Adrenal gland (tissue), 5 donors: ENCODE measurements around the gene MAN1C1.

ENCODE experiments used
- POLR2A ChIP-seq, 2 donors: fragments of 450-650 bp; IDR thresholded peaks; one replicate each; pipeline ENCODE4 v1.6.1; 2017; ENCODE audit warnings: antibody characterized with exemption in 2 of 2, mild to moderate bottlenecking in 2 of 2, moderate library complexity in 1 of 2
- TF ChIP-seq, protein P1 (sequence below), 6 experiments: fragments of 450-650 bp in 4 of 6; fragments of 200-600 bp in 2 of 6; sonication (generic) in 1 of 6; IDR thresholded peaks; 1 replicate in 5 of 6; 2 replicates in 1 of 6; pipeline versions ENCODE4 v1.5.1 to v1.8.0; 2016 to 2021; ENCODE audit warnings: antibody characterized with exemption in 6 of 6, mild to moderate bottlenecking in 2 of 6, moderate library complexity in 1 of 6
- donor health status: DM: no; HTN: no; CAD: no.

DNA sequence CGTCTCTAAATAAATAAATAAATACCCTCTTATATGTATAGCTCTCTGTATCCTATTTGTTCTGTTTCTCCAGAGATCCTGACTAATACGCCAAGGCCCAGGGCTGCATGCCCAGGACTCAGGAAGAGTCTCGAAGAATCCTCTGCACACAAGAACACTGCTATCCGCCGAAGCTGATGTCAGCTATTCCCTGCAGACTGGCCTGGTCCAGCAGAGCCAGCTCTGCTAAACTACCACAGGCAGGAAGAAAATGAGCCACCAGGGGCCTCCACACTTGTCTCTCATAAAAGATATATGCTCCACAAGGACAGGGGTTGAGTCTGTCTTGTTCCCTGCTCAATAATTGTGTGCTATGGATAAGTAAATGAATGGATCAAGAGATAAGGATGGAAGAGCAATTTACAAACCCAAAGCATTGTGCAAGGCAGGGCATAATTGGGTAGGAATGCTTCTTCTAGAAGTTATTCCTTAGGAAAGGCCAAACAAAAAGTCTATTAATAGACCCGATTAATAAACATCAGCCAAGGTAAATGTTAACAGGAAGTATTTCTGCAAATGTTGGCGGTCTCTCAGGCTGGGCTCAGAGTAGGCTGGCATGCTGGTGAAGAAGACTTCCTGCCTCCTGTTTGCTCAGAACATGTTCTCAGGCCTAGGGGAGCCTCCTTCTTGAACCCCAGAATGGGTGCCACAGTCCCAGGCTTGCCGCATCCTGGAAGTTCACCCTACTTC is 26.3 kb upstream of the MAN1C1 start:
- TF ChIP-seq, protein P1, sequence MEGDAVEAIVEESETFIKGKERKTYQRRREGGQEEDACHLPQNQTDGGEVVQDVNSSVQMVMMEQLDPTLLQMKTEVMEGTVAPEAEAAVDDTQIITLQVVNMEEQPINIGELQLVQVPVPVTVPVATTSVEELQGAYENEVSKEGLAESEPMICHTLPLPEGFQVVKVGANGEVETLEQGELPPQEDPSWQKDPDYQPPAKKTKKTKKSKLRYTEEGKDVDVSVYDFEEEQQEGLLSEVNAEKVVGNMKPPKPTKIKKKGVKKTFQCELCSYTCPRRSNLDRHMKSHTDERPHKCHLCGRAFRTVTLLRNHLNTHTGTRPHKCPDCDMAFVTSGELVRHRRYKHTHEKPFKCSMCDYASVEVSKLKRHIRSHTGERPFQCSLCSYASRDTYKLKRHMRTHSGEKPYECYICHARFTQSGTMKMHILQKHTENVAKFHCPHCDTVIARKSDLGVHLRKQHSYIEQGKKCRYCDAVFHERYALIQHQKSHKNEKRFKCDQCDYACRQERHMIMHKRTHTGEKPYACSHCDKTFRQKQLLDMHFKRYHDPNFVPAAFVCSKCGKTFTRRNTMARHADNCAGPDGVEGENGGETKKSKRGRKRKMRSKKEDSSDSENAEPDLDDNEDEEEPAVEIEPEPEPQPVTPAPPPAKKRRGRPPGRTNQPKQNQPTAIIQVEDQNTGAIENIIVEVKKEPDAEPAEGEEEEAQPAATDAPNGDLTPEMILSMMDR (IDR thresholded peaks at IDR 0.05): peak in 2 of 6 experiments; percentile 6 to 16
- TF ChIP-seq POLR2A (IDR thresholded peaks at IDR 0.05): no peak
